ENCODE data around the gene MSMP.

MSMP gene

DNA sequence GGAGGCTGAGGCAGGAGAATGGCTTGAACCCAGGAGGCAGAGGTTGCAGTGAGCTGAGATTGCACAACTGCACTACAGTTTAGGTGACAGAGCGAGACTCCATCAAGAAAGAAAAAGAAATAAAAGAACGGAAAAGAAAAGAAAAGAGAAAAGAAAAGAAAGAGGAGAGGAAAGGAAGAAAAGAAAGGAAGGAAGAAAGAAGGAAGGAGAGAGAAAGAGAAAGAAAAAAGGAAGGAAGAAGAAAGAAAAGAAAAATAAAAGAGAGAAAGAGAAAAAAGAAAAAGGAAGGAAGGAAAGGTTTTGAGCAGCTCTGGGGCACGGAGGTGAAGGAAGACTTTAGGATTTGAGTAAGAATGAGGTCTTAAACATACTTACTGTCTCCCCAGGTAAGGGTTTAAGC, 40.5 kb downstream of the MSMP start:
- no peaks in the 10 kb centered on the region for H3K9me3 ChIP-seq (ENCODE audit: control insufficient read depth in 1 of 2, low read length in 2 of 2)
- no peak overlapping the region for H3K9ac ChIP-seq (ENCODE audit: low read depth in 1 of 2, low read length in 2 of 2)
- no peaks in the 10 kb centered on the region for H3K4me1 ChIP-seq (ENCODE audit: control insufficient read depth in 1 of 2, insufficient read depth in 2 of 2, low read length in 2 of 2)
- H3K36me3 ChIP-seq (ENCODE audit: control insufficient read depth in 1 of 2, insufficient read depth in 2 of 2, low read length in 2 of 2) = peaks cover 72 to 95% of the 10 kb centered on the region in 2 donors
- H3K27me3 ChIP-seq (ENCODE audit: control insufficient read depth in 1 of 2, insufficient read depth in 2 of 2, low read length in 2 of 2) = no peaks in the 10 kb centered on the region
- no peak overlapping the region for H3K27ac ChIP-seq (ENCODE audit: low read depth, low read length)
- H3K4me3 ChIP-seq (ENCODE audit: low read depth in 1 of 2, low read length in 2 of 2) = no peak overlapping the region

DNA sequence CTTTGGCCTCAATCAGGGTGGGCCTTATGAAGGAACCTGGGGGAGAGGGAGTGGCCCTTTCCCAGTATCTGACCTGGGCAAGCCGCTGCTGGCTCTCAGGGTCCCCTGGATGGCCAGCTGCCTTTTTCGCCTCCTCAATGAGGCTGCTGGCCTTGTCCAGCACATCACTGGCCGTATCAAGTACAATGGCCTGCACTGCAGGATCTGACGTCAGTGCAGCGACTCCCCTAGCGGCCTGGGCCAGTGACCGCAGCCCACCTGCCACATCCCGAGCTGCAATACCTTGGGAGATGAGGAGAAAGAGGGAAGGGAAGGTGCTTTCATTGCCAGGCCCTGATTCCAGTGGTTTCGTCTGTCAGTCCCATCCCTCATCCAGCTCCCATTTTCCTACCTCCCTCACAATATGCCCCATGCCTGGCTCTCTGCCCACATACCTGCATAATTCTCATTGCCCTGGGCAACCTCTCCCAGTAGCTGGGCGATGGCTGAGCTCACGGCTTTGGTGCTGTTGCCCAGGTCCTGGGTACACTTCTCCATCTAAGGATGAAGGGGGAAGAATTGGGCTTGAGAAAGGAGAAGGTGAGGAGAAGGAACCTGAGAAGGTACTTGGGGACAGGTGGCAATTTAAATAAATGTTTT, 41.2 kb downstream of the MSMP start:
- Histone ChIP-seq H3K36me3 (ENCODE audit: control insufficient read depth in 1 of 2, insufficient read depth in 2 of 2, low read length in 2 of 2) (peaks cover 71 to 95% of the 10 kb centered on the region in 2 donors), H3K9ac (ENCODE audit: low read depth in 1 of 2, low read length in 2 of 2) (no peak overlapping the region), H3K4me1 (ENCODE audit: control insufficient read depth in 1 of 2, insufficient read depth in 2 of 2, low read length in 2 of 2) (no peaks in the 10 kb centered on the region), H3K27me3 (ENCODE audit: control insufficient read depth in 1 of 2, insufficient read depth in 2 of 2, low read length in 2 of 2) (no peaks in the 10 kb centered on the region), H3K27ac (ENCODE audit: low read depth, low read length) (no peak overlapping the region), H3K9me3 (ENCODE audit: control insufficient read depth in 1 of 2, low read length in 2 of 2) (no peaks in the 10 kb centered on the region), H3K4me3 (ENCODE audit: low read depth in 1 of 2, low read length in 2 of 2) (no peak overlapping the region)

DNA sequence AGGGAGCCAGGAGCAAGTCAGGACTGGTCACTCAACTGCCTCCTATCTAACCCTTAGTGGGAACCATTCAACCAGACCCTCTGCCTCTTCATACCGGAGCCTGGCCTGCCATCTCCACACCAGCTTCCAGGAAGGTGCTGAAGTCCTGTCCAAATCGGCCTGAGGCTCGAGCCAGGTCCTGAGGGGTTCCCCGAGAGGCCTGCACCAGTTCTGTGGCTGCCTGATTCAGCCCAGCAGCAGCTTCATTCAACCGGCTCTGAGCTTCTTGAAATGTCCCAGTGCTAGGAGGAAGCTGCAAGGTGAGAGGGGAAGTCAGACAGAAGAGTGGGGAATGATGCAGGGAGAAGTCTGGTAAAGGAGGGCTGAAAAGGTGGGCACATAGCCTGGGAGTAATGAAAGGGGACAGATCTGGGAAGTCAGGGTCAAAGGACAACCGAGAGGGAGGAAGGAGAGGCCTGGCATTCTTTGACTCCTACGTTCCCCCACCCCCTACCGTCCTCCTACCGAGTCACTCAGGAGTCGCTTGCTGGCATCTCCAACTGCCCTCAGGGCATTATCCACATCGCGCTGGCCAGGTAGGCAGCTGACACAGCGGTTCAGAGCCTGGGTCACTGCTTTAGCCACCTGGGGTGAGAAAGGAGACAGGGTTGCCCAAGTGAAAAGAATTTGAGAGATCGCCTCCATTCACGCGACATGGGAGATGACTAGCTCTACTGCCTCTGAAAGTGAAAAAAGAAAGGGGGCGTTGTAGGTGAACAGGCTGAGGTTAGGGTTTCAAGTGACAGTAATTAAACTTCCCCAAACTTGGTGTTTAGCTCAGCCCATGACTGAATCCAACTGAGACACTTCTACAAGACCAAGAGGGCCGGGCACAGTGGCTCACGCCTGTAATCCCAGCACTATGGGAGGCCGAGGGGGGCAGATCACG, 42.3 kb downstream of the MSMP start:
- Histone ChIP-seq H3K9ac (ENCODE audit: low read depth in 1 of 2, low read length in 2 of 2) (no peak overlapping the region), H3K27ac (ENCODE audit: low read depth, low read length) (no peak overlapping the region), H3K27me3 (ENCODE audit: control insufficient read depth in 1 of 2, insufficient read depth in 2 of 2, low read length in 2 of 2) (no peaks in the 10 kb centered on the region), H3K36me3 (ENCODE audit: control insufficient read depth in 1 of 2, insufficient read depth in 2 of 2, low read length in 2 of 2) (peaks cover 71 to 95% of the 10 kb centered on the region in 2 donors), H3K9me3 (ENCODE audit: control insufficient read depth in 1 of 2, low read length in 2 of 2) (no peaks in the 10 kb centered on the region), H3K4me1 (ENCODE audit: control insufficient read depth in 1 of 2, insufficient read depth in 2 of 2, low read length in 2 of 2) (no peaks in the 10 kb centered on the region), H3K4me3 (ENCODE audit: low read depth in 1 of 2, low read length in 2 of 2) (no peak overlapping the region)

DNA sequence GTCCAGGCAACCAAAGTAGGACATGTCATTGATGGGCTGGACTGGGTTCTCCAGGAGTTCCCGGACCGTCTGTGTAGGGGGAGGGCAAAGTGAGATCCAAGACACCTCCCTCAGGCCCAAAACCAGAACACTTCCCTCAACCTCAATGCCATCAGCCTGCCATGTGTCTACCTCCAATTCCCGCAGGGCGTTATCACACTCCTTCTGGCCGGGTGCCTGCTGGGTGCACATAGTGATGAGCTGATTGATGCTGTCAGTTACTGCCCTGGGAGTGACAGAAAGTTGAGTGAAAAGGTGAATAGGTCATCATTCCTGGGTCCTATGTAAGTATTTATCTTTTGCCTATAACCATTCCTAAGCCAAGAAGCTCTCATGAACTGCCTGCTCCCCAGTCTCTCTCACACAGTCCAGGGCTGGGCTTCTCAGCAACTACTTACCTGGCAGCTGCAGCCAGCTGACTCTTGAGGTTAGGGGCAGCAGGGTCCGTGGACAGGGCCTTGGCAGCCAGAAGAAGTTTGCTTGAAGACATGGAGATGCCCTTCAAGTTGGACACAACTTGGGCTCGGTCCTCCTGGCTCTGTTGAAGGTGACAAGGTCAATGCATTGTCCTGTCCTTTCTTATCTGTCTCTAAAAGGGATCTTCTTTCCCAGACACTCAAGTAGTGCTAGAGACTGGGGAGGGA, 43.1 kb downstream of the MSMP start:
- H3K36me3 ChIP-seq (ENCODE audit: control insufficient read depth in 1 of 2, insufficient read depth in 2 of 2, low read length in 2 of 2) = peaks cover 73 to 95% of the 10 kb centered on the region in 2 donors
- no peak overlapping the region for H3K27ac ChIP-seq (ENCODE audit: low read depth, low read length)

GRCh38 chr9:35708146-35708545, 45.9 kb downstream of the MSMP start:
- Histone ChIP-seq H3K36me3 (ENCODE audit: control insufficient read depth in 1 of 2, insufficient read depth in 2 of 2, low read length in 2 of 2) (peaks cover 80 to 96% of the 10 kb centered on the region in 2 donors), H3K27me3 (ENCODE audit: control insufficient read depth in 1 of 2, insufficient read depth in 2 of 2, low read length in 2 of 2) (no peaks in the 10 kb centered on the region), H3K27ac (ENCODE audit: low read depth, low read length) (no peak overlapping the region), H3K4me3 (ENCODE audit: low read depth in 1 of 2, low read length in 2 of 2) (no peak overlapping the region), H3K9me3 (ENCODE audit: control insufficient read depth in 1 of 2, low read length in 2 of 2) (no peaks in the 10 kb centered on the region), H3K9ac (ENCODE audit: low read depth in 1 of 2, low read length in 2 of 2) (no peak overlapping the region), H3K4me1 (ENCODE audit: control insufficient read depth in 1 of 2, insufficient read depth in 2 of 2, low read length in 2 of 2) (no peaks in the 10 kb centered on the region)

More for the DNA sequence above, 43.1 kb downstream of the MSMP start:
- Histone ChIP-seq H3K4me1 (ENCODE audit: control insufficient read depth in 1 of 2, insufficient read depth in 2 of 2, low read length in 2 of 2) (no peaks in the 10 kb centered on the region), H3K4me3 (ENCODE audit: low read depth in 1 of 2, low read length in 2 of 2) (no peak overlapping the region), H3K9ac (ENCODE audit: low read depth in 1 of 2, low read length in 2 of 2) (no peak overlapping the region), H3K27me3 (ENCODE audit: control insufficient read depth in 1 of 2, insufficient read depth in 2 of 2, low read length in 2 of 2) (no peaks in the 10 kb centered on the region), H3K9me3 (ENCODE audit: control insufficient read depth in 1 of 2, low read length in 2 of 2) (no peaks in the 10 kb centered on the region)

GRCh38 chr9:35706951-35707350, 47.1 kb downstream of the MSMP start:
- Histone ChIP-seq H3K36me3 (ENCODE audit: control insufficient read depth in 1 of 2, insufficient read depth in 2 of 2, low read length in 2 of 2) (peaks cover 79 to 96% of the 10 kb centered on the region in 2 donors), H3K4me1 (ENCODE audit: control insufficient read depth in 1 of 2, insufficient read depth in 2 of 2, low read length in 2 of 2) (no peaks in the 10 kb centered on the region), H3K27me3 (ENCODE audit: control insufficient read depth in 1 of 2, insufficient read depth in 2 of 2, low read length in 2 of 2) (no peaks in the 10 kb centered on the region), H3K9ac (ENCODE audit: low read depth in 1 of 2, low read length in 2 of 2) (no peak overlapping the region), H3K27ac (ENCODE audit: low read depth, low read length) (no peak overlapping the region), H3K4me3 (ENCODE audit: low read depth in 1 of 2, low read length in 2 of 2) (no peak overlapping the region), H3K9me3 (ENCODE audit: control insufficient read depth in 1 of 2, low read length in 2 of 2) (no peaks in the 10 kb centered on the region)

DNA sequence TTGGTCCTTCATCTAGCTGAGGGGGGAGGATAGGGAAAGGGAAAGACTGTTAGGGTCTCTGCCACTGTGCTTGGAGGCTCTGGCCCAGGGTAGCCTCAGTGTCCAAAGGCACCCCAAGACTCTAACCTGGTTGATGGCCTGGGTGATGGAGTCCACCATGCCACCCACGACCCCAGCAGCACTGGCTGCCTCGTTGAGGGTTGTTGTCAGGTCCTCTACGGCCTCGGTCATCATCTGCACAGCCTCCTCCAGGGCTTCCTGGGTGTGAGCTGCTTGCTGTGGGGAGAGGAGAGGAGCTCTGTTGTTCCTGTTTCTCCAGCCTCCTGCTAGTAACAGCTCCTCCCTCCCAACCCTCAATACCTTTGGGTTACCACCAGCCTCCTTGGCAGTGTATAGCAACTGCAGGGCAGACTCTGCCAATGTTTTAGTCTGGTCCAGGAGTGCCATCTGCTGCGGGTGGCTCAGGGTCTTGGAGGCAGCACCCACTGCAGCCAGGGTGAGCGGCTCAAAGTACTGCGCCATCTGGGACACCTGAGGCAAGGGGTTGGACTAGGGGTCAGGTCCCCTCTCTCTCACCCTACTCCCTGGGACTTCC, 48.1 kb downstream of the MSMP start:
- no peak overlapping the region for H3K9ac ChIP-seq (ENCODE audit: low read depth in 1 of 2, low read length in 2 of 2)
- no peaks in the 10 kb centered on the region for H3K27me3 ChIP-seq (ENCODE audit: control insufficient read depth in 1 of 2, insufficient read depth in 2 of 2, low read length in 2 of 2)
- peaks cover 77 to 96% of the 10 kb centered on the region in 2 donors for H3K36me3 ChIP-seq (ENCODE audit: control insufficient read depth in 1 of 2, insufficient read depth in 2 of 2, low read length in 2 of 2)
- no peaks in the 10 kb centered on the region for H3K4me1 ChIP-seq (ENCODE audit: control insufficient read depth in 1 of 2, insufficient read depth in 2 of 2, low read length in 2 of 2)
- no peak overlapping the region for H3K27ac ChIP-seq (ENCODE audit: low read depth, low read length)
- H3K9me3 ChIP-seq (ENCODE audit: control insufficient read depth in 1 of 2, low read length in 2 of 2) = no peaks in the 10 kb centered on the region
- H3K4me3 ChIP-seq (ENCODE audit: low read depth in 1 of 2, low read length in 2 of 2) = no peak overlapping the region

GRCh38 chr9:35705372-35705771, 48.7 kb downstream of the MSMP start:
- Histone ChIP-seq H3K9ac (ENCODE audit: low read depth in 1 of 2, low read length in 2 of 2) (no peak overlapping the region), H3K36me3 (ENCODE audit: control insufficient read depth in 1 of 2, insufficient read depth in 2 of 2, low read length in 2 of 2) (peaks cover 77 to 96% of the 10 kb centered on the region in 2 donors), H3K4me3 (ENCODE audit: low read depth in 1 of 2, low read length in 2 of 2) (no peak overlapping the region), H3K4me1 (ENCODE audit: control insufficient read depth in 1 of 2, insufficient read depth in 2 of 2, low read length in 2 of 2) (no peaks in the 10 kb centered on the region), H3K27ac (ENCODE audit: low read depth, low read length) (no peak overlapping the region), H3K9me3 (ENCODE audit: control insufficient read depth in 1 of 2, low read length in 2 of 2) (no peaks in the 10 kb centered on the region), H3K27me3 (ENCODE audit: control insufficient read depth in 1 of 2, insufficient read depth in 2 of 2, low read length in 2 of 2) (no peaks in the 10 kb centered on the region)

DNA sequence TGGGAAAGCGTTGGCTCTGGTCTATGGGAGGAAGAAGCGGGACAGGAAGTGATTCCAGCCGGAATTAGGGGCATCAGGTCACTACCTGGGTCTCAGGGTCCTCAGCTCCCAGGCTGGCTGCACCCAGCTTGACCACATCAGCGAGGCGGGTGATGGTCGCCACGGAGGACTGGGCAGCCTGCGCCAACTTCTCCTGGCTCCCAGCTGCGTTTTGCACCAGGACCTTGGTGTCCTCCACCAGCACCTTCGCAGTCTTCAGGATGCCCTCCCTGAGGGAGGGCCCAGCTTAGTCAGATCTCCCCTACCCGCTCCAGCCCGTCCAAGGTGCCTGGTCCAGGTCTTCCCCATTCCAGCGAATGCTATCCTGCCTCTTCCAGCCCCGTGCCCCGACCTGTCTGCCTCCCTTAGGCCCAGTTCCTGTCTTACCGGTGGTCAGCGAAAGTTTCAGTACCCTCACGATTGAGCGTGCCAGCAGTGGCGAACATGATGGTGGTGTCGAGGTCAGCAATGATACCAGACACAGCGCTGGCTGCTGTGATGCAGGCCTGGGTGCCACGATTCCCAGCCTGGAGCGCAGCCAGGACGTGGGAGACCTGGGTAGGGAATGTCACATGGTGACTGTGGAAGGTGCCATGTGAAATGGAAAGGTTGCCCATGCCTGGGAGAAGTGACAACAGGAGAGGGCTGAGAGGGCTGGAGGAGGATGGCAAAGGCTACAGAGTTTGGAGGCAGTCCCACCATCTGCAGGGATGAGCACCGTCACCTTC, 50.0 kb downstream of the MSMP start:
- no peaks in the 10 kb centered on the region for H3K9me3 ChIP-seq (ENCODE audit: control insufficient read depth in 1 of 2, low read length in 2 of 2)
- H3K4me3 ChIP-seq (ENCODE audit: low read depth in 1 of 2, low read length in 2 of 2) = no peak overlapping the region
- no peaks in the 10 kb centered on the region for H3K27me3 ChIP-seq (ENCODE audit: control insufficient read depth in 1 of 2, insufficient read depth in 2 of 2, low read length in 2 of 2)
- H3K27ac ChIP-seq (ENCODE audit: low read depth, low read length) = no peak overlapping the region
- peaks cover 87 to 100% of the 10 kb centered on the region in 2 donors for H3K36me3 ChIP-seq (ENCODE audit: control insufficient read depth in 1 of 2, insufficient read depth in 2 of 2, low read length in 2 of 2)
- no peak overlapping the region for H3K9ac ChIP-seq (ENCODE audit: low read depth in 1 of 2, low read length in 2 of 2)
- no peaks in the 10 kb centered on the region for H3K4me1 ChIP-seq (ENCODE audit: control insufficient read depth in 1 of 2, insufficient read depth in 2 of 2, low read length in 2 of 2)

Measured in duodenal mucosa (tissue), 2 donors.